Thoracic aorta (tissue), 2 donors: ENCODE measurements around the gene ZNF205. TPM values are rescaled to one million over a fixed set of nuclear protein-coding genes. Genes with fewer than 3 reads are reported as not detected.
A peak's percentile ranks its signal among the peaks of the same experiment; 100 is the strongest.

ENCODE experiments used
- ATAC-seq: fragments of 150-250 bp; one replicate; pipeline ENCODE4 v1.8.0; 2017; ENCODE audit warnings: low read depth; ENCODE audit not compliant: insufficient number of reproducible peaks, low FRiP score
- DNase-seq: peaks from one replicate; pipeline ENCODE4 v3.0.0-alpha.2; 2020; ENCODE audit warnings: low spot score
- H3K27ac ChIP-seq, 2 donors: fragments of 200-600 bp; sonication (generic); 1 replicate in 1 of 2; 2 replicates in 1 of 2; pipeline ENCODE4 v1.5.1; 2016; ENCODE audit warnings: mild to moderate bottlenecking in 2 of 2, moderate library complexity in 2 of 2
- H3K27me3 ChIP-seq: fragments of 200-600 bp; sonication (generic); replicated peaks from 2 replicates; pipeline ENCODE4 v1.6.0; 2016; ENCODE audit warnings: mild to moderate bottlenecking; ENCODE audit not compliant: insufficient read depth
- H3K36me3 ChIP-seq: fragments of 200-600 bp; sonication (generic); one replicate; pipeline ENCODE4 v1.5.1; 2016
- H3K4me1 ChIP-seq, 2 donors: fragments of 200-600 bp; sonication (generic); 1 replicate in 1 of 2; 2 replicates in 1 of 2; pipeline versions ENCODE4 v1.5.1 to v1.6.0; 2016; ENCODE audit warnings: low read depth in 2 of 2, mild to moderate bottlenecking in 1 of 2; ENCODE audit not compliant: control insufficient read depth in 1 of 2
- H3K4me3 ChIP-seq: fragments of 200-600 bp; sonication (generic); 2 replicates; pipeline ENCODE4 v1.5.1; 2016; ENCODE audit warnings: mild to moderate bottlenecking
- H3K9me3 ChIP-seq: fragments of 200-600 bp; sonication (generic); 2 replicates; pipeline ENCODE4 v1.5.1; 2016
- total RNA-seq, 2 donors: library from RNA; depleted of rRNA; stranded (reverse); fragments of >200 nt; gene quantifications; one replicate each; pipeline versions ENCODE4 v1.1.0 to v1.2.3, GENCODE V29; 2016
- TF ChIP-seq, protein P1 (sequence below): fragments of 200-600 bp; sonication (generic); IDR thresholded peaks from one replicate; pipeline ENCODE4 v1.5.1; 2019; ENCODE audit warnings: antibody characterized with exemption

Gene ZNF205
- 10 to 100 TPM; 16.4 to 19.4 TPM for total RNA-seq

DNA sequence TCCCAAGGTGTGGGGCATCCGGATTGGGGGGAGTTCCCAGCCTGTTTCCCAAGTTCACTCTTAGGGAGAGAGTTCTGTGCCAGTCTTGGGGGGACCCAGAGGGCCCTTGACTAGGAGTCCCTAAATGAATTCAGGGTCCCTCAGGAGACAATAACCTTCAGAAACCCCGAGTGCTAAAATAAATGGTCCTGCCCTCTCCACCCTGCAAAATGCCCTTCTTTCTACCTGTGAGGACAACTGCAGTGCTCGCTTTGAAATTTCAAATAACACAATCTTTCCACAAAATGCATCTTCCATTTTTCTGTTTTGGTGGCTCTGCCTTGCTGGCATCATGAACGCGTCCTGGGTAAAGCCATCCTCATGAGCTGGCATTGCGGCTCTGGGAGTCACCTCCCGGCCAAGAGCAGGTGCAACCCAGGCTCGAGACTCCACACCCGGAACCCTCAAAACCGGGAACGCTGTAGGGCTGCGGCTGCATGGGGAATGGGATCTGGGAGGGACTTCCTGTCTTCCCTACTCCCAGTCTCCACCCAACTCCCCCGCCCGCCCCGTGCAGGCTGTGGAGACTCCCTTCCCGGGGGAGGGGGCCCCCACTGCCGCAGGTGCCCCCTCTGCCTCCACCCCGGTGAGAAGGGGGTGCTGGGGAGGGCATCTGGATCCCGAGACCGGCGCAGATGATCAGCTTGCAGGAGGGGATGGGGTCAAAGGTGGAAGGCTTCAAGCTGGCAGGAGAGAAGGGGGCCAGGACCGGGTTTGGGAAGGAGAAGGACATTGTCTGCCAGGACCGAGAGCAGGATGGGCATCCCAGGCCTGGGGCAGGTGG lies at the start of gene ZNF205:
Gene ZNF205, plus strand, starts transcription at position 529 of the 823 bp plus-strand sequence. CDS start 845 bp downstream, outside the sequence.
- H3K4me1 ChIP-seq = peaks cover 14 to 36% of the 10 kb centered on the region in 2 donors
- TF ChIP-seq, protein P1, sequence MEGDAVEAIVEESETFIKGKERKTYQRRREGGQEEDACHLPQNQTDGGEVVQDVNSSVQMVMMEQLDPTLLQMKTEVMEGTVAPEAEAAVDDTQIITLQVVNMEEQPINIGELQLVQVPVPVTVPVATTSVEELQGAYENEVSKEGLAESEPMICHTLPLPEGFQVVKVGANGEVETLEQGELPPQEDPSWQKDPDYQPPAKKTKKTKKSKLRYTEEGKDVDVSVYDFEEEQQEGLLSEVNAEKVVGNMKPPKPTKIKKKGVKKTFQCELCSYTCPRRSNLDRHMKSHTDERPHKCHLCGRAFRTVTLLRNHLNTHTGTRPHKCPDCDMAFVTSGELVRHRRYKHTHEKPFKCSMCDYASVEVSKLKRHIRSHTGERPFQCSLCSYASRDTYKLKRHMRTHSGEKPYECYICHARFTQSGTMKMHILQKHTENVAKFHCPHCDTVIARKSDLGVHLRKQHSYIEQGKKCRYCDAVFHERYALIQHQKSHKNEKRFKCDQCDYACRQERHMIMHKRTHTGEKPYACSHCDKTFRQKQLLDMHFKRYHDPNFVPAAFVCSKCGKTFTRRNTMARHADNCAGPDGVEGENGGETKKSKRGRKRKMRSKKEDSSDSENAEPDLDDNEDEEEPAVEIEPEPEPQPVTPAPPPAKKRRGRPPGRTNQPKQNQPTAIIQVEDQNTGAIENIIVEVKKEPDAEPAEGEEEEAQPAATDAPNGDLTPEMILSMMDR = no peak
- peaks cover 13% of the 10 kb centered on the region for H3K36me3 ChIP-seq
- H3K4me3 ChIP-seq = peak within 1 kb of the TSS; percentile 74
- no peaks in the 10 kb centered on the region for H3K9me3 ChIP-seq
- no peak for DNase-seq
- ATAC-seq = peak; percentile 27
- no peak within 1 kb of the TSS for H3K27ac ChIP-seq
- no peaks in the 10 kb centered on the region for H3K27me3 ChIP-seq

DNA sequence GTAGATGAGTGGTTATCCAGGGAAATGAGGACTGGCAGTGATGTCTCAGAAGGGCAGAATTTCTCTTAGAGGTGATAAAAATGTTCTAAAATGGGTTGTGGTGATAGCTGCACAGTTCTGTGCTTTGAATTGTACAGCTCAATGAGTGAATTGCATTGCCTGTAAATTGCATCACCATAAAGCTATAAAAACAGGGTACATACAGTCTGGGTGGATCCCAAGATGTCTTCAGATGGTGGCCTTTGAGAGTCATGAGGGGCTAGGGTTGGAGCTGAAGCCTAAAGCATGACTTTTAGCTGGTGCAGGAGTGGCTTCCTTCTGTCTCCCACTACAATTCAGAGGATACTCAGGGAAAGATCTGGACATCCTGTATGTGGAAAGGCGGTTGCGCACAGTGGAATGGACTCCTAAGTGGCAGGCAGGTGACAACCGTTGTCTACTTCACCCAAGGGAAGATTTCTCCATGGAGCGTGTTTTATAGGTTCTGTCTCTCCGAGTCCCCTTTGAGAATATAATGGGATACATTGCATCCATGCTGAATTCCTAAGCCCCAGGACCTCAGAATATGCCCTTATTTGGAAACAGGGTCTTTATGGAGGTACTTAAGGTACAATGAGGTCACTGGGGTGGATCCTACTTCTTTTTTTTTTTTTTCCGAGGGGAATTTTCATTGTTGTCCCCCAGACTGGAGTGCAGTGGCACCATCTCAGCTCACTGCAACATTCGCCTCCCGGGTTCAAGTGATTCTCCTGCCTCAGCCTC lies 48.6 kb upstream of the ZNF205 start:
- Histone ChIP-seq H3K36me3 (no peaks in the 10 kb centered on the region), H3K27me3 (no peaks in the 10 kb centered on the region), H3K9me3 (no peaks in the 10 kb centered on the region), H3K4me3 (no peak overlapping the region), H3K4me1 (peaks cover 16 to 33% of the 10 kb centered on the region in 2 donors), H3K27ac (no peak overlapping the region)
- DNase-seq = no peak
- no peak for ATAC-seq
- TF ChIP-seq, protein P1 = no peak

DNA sequence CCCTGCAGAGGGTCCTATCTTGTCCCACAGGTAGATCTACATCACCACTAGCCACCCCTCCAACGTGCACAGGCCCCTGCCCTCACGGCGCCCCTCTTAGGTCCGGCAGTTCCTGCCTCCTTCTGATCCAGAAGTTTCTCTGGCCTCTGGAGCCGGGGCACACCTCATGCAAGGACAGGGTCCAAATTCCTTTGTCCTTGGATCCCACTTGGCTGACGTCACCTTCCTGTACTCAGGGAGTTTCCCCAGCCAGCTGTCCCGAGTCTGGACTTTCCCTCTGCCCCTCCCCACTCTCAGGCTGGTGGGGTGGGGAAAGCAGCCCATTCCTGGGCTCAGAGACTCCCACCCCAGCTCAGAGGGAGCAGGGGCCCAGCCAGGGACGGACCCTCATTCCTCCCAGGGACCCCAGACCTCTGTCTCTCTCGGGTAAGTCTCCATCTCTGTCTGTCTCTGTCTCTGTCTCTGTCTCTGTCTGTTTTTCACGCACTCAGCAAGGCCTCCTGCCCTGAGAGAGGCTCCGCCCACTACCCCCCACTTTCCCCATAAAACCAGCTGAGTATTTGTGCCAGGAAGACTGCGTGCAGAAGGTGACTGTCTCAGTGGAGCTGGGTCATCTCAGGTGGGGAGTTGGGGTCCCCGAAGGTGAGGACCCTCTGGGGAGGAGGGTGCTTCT lies 47.2 kb upstream of the ZNF205 start, which contains the start of gene IL32:
Gene IL32, plus strand, starts transcription at position 572 of the 673 bp plus-strand sequence. CDS start 172 bp downstream, outside the sequence.
- peak within 1 kb of the TSS; percentile 64 for H3K4me3 ChIP-seq
- no peak for DNase-seq

DNA sequence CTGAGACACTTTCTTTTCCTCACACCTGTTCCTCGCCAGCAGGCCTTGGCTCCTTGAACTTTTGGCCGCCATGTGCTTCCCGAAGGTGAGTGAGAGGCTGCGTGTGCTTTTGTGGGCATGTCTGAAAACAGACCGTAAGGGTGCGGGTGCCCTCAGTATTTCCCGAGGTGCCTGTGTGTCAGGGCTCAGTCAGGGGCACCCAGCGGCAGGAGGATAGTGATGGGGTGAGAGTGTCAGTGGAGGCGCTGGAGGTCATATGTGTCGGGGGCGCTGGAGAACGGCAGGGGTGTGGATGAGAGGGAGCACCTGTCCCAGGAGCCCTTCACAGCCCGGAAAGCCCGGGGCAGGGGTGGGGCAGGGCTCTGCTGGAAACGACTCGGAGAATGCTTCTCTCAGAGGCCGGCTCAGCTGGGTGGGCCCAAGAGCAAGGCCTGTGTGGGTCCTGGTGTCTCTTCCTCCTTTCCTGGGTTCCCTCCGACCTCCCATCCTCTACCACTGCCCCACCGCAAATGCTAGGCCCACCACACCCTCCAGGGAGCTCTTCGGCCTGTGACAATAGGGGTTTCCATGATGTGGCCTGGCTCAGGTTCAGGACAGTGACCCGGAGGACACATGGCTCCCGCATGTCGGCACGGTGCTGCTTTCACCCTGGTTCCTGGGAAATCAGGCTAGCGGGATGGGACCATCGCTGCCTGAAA lies 46.5 kb upstream of the ZNF205 start:
- TF ChIP-seq, protein P1 = no peak
- no peak for ATAC-seq
- no peaks in the 10 kb centered on the region for H3K27me3 ChIP-seq
- peak overlapping the region; percentile 64 for H3K4me3 ChIP-seq
- H3K4me1 ChIP-seq = peaks cover 11 to 23% of the 10 kb centered on the region in 2 donors
- no peaks in the 10 kb centered on the region for H3K36me3 ChIP-seq
- DNase-seq = no peak
- H3K9me3 ChIP-seq = no peaks in the 10 kb centered on the region
- peak overlapping the region in 1 of 2 donors; percentile 14 for H3K27ac ChIP-seq

More for the DNA sequence above, 47.2 kb upstream of the ZNF205 start, which contains the start of gene IL32:
- peak; percentile 71 for ATAC-seq
- H3K27ac ChIP-seq = peak within 1 kb of the TSS in 1 of 2 donors; percentile 14
- H3K4me1 ChIP-seq = peaks cover 11 to 25% of the 10 kb centered on the region in 2 donors
- no peaks in the 10 kb centered on the region for H3K36me3 ChIP-seq
- no peaks in the 10 kb centered on the region for H3K27me3 ChIP-seq
- no peaks in the 10 kb centered on the region for H3K9me3 ChIP-seq
- TF ChIP-seq, protein P1 = no peak
